IPS DF 6.9 (cell line): ENCODE data around the gene SEPTIN1.

Source experiments
- DNase-seq: peaks from one replicate; pipeline ENCODE4 v3.0.0-alpha.2; 2013; ENCODE audit warnings: low read depth, low spot score
- H3K27ac ChIP-seq: one replicate; pipeline ENCODE4 v1.5.1; 2013; ENCODE audit warnings: low read length, control low read depth
- H3K27me3 ChIP-seq: 2 replicates; pipeline ENCODE4 v1.6.1; 2013; ENCODE audit warnings: mild to moderate bottlenecking, low read length; ENCODE audit not compliant: control insufficient read depth, insufficient read depth
- H3K36me3 ChIP-seq: 2 replicates; pipeline ENCODE4 v1.6.1; 2013; ENCODE audit warnings: low read length; ENCODE audit not compliant: control insufficient read depth, insufficient read depth
- H3K4me1 ChIP-seq: 2 replicates; pipeline ENCODE4 v1.6.1; 2013; ENCODE audit warnings: low read length; ENCODE audit not compliant: control insufficient read depth, insufficient read depth
- H3K4me3 ChIP-seq: 2 replicates; pipeline ENCODE4 v1.5.1; 2013; ENCODE audit warnings: mild to moderate bottlenecking, low read length
- H3K9me3 ChIP-seq: 2 replicates; pipeline ENCODE4 v1.6.1; 2013; ENCODE audit warnings: low read length, inconsistent platforms; ENCODE audit not compliant: control insufficient read depth, insufficient read depth
- WGBS: extraction: QIAGEN DNeasy Blood & Tissue Kit; methylation state at CpG from one replicate; pipeline ENCODE4 v1.1.7; 2013; ENCODE audit warnings: mixed read lengths, missing lambda C conversion rate; ENCODE audit not compliant: insufficient read length, insufficient coverage; 5-methylcytosine and 5-hydroxymethylcytosine counted together

The SEPTIN1 gene

DNA sequence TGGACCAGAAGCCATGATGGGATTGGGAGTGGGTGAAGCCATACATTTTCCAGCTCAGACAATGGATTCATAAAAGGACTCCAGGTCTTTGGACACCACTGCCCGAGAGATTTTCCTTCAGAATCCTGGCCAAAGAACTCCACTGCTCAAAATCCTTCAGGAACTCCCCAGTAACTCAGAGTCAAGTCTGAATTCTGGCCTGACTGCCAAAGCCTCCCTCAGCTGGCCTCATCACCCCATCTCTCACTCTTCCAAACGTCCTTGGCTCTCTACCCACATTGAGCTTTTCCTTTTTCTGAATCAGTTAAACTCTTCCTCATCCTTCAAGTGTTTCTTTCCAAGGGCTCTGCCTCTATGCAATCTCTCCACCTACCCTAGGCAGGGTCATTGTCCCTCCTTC, 1.2 kb upstream of the SEPTIN1 start:
- no peaks in the 10 kb centered on the region for H3K36me3 ChIP-seq
- WGBS, result no CpG with 5 or more reads among the region's 2 CpGs
- H3K27me3 ChIP-seq, result no peaks in the 10 kb centered on the region
- no peak for DNase-seq
- H3K4me1 ChIP-seq, result no peaks in the 10 kb centered on the region
- H3K4me3 ChIP-seq, result no peak overlapping the region
- H3K27ac ChIP-seq, result no peak overlapping the region
- no peaks in the 10 kb centered on the region for H3K9me3 ChIP-seq

DNA sequence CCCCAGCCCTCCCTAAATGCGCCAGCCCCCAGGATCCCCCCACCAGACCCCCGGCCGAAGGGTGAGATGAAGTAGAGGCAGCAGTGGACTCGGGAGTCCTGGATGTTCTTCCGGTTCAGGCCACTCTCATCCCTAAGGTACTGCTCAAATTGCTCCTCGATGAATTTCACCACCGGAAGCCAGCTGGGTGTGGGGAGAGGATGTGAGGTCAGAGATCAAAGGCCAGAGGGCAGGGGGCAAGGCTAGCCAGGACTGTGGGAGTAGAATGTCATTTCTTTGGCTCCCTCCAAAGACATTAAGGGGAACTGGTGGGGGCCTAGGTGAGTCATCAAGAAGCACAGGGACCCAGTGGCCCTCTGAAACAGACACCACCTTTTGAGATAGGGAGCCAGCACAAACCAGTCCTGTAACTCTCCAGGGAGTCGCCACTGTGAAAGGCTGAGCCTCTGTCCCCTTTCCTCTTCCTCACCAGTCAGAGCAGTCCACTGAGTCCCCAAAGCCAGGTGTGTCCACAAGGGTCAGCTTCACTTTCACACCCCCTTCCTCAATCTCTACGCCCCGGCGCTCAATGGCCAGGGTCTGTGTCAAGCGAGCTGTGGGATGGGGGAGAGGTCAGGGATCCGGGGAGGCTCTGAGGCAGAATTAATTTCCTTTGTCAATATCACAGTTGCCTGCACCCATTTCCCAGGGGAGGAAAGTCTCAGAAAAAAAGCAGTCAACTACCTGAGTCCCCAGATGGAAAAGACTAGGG, 895 bp downstream of the SEPTIN1 start:
- DNase-seq, result no peak
- Histone ChIP-seq H3K27me3 (no peaks in the 10 kb centered on the region), H3K27ac (no peak overlapping the region), H3K4me1 (no peaks in the 10 kb centered on the region), H3K36me3 (no peaks in the 10 kb centered on the region), H3K4me3 (no peak overlapping the region), H3K9me3 (no peaks in the 10 kb centered on the region)
- WGBS, result no CpG with 5 or more reads among the region's 13 CpGs

DNA sequence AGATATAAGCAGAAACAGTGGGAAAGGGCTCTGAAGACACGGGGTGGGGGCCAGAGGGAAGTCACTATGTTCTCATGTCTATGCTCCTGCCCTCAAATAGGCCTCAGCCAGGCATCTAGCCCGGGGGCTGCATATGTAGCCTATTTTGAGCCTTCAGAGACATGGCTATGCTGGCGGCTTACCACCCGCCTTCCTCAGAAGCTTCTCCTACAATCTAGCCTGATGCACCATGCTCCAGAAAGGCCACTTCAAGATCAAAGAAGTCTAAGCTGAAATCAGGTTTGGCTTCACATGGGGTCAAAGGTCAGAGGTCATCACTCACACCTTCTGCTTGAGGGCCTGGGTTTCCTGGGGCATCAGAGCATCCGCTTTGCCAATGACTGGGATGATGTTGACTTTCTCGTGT, 1.6 kb downstream of the SEPTIN1 start:
- Histone ChIP-seq H3K36me3 (no peaks in the 10 kb centered on the region), H3K9me3 (no peaks in the 10 kb centered on the region), H3K27me3 (no peaks in the 10 kb centered on the region), H3K4me3 (no peak overlapping the region), H3K4me1 (no peaks in the 10 kb centered on the region), H3K27ac (no peak overlapping the region)
- no CpG with 5 or more reads among the region's 6 CpGs for WGBS
- DNase-seq, result no peak

DNA sequence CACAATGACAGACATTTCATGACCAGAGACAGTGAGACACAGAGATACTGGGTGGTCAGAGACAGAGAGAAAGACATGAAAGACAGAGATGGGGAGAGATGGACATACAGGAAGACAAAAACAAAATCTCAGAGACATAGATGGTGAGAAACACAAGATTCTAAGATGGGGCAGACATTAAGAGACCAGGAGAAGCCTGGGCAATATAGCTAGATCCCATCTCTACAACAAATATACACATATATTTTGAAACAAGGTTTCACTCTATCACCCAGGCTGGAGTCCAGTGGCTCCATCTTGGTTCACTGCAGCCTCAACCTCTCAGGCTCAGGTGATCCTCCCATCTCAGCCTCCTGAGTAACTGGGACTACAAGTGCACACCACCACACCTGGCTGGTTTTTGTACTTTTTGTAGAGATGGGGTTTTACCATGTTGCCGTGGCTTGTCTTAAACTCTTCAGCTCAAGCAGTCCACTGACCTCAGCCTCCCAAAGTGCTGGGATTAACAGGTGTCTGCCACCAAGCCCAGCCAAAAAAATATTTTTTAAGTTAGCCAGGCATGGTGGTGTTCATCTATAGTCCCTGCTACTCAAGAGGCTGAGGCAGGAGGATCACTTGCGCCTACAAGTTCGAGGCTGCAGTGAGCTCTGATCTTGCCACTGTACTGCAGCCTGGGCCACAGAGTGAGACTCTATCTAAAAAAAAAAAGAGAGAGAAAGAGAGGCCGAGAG, 2.1 kb downstream of the SEPTIN1 start:
- H3K27me3 ChIP-seq, result no peaks in the 10 kb centered on the region
- WGBS, result no CpG with 5 or more reads among the region's 4 CpGs
- H3K4me3 ChIP-seq, result no peak overlapping the region
- no peak for DNase-seq
- H3K27ac ChIP-seq, result no peak overlapping the region
- no peaks in the 10 kb centered on the region for H3K36me3 ChIP-seq
- H3K4me1 ChIP-seq, result no peaks in the 10 kb centered on the region
- H3K9me3 ChIP-seq, result no peaks in the 10 kb centered on the region

DNA sequence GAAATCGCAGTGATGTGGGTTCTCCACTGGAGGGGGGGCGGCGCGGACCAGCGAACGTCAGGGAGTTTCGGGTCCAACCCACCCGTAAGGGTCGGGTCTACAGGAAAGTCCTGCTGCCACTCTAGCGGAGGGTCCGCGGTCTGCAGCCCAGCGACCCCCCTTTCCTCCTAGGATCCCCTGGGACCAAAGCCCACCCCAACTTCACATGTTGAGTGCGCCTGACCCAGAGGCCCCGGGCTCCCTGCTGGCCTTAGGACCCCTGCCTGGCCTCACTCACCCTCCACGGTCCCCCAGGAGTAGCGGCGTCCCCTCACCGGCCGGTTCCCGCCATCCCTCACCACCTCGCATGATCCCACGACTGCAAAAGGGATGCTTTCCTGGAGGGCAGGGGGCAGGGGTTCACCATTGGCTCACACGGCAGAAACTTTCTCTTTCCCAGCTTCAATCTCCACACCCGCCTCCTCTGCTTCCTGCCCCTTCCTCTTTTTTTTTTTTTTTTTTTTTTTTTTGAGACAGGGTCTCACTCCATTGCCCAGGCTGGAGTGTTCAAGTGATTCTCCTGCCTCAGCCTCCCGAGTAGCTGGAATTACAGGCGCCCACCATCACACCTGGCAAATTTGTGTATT, 3.1 kb downstream of the SEPTIN1 start:
- H3K27ac ChIP-seq, result no peak overlapping the region
- DNase-seq, result no peak
- no peaks in the 10 kb centered on the region for H3K9me3 ChIP-seq
- H3K4me1 ChIP-seq, result no peaks in the 10 kb centered on the region
- WGBS, result no CpG with 5 or more reads among the region's 27 CpGs
- H3K27me3 ChIP-seq, result no peaks in the 10 kb centered on the region
- peak overlapping the region; percentile 52 for H3K4me3 ChIP-seq
- H3K36me3 ChIP-seq, result no peaks in the 10 kb centered on the region

DNA sequence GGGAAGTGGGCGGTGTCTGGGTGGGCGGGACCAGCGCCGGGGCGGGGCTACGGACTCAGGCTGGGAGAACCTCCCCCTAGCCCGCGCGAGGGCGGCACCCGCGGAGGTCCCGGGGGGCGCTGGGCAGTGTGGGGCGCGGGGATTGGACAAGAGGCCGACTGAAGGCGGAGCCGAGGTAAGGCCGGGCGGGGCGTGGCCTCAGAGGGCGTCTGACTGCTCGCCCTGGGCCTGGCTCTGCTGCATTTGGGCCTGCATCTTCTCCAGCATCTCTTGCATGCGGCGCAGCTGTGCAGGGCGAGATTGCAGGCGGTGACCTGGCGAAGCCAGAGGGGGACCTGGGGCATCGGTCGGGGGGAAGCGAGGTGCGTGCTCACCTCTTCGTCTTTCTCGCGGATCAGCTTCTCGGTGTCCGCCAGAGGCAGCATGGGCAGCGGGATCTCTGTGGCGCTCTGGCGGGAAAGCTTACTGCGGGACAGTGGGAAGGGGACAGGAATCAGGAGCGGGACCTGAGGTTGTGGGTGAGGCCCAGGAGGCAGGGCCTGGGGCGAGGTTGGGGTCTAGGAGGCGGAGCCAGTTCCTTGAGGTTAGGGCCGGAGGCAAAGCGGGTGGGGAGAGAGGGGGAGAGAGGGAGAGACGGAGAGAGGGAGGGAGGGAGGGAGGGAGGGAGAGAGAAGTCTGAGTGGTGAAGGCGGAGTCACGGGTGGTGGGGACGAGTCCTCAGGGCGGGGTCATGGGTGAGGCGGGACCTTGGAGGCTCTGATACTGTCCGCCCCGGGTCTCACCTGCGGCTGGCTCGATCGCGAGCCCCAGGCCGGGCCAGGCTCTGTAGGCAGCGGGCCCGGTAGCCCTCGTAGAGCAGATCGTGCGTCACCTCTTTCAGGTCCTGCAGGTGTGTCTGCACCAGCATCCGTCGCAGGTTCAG, 3.9 kb downstream of the SEPTIN1 start:
- H3K4me1 ChIP-seq, result no peaks in the 10 kb centered on the region
- WGBS, result no CpG with 5 or more reads among the region's 67 CpGs
- peak overlapping the region; percentile 52 for H3K4me3 ChIP-seq
- no peaks in the 10 kb centered on the region for H3K27me3 ChIP-seq
- no peaks in the 10 kb centered on the region for H3K36me3 ChIP-seq
- H3K27ac ChIP-seq, result no peak overlapping the region
- peak; percentile 93 for DNase-seq
- no peaks in the 10 kb centered on the region for H3K9me3 ChIP-seq

DNA sequence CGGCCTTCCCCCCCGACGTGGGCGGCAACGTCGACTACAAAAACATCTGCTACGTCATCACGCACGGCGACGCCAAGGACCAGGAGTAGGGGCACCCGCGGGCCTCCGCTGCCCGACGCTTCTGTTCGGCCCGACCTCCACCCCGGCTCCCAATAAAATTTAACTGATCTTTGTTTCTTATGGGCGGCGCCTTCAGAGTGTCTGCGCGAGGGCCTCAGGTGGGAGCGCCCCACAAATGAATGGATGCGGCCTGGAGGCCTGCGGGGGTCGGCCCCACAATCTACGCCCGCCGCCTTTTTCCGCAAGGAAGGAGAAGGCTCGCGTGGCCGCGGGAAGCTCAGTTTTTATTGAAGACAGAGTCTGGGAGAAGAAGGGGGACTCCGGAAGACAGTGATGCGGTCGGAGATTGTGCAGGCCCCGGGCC, 4.5 kb downstream of the SEPTIN1 start:
- Histone ChIP-seq H3K4me3 (peak overlapping the region; percentile 22; the same call in 1 of the 2 replicates), H3K4me1 (no peaks in the 10 kb centered on the region), H3K27me3 (no peaks in the 10 kb centered on the region), H3K27ac (no peak overlapping the region), H3K36me3 (no peaks in the 10 kb centered on the region), H3K9me3 (no peaks in the 10 kb centered on the region)
- DNase-seq, result no peak
- whole genome bisulfite sequencing, result no CpG with 5 or more reads among the region's 39 CpGs

DNA sequence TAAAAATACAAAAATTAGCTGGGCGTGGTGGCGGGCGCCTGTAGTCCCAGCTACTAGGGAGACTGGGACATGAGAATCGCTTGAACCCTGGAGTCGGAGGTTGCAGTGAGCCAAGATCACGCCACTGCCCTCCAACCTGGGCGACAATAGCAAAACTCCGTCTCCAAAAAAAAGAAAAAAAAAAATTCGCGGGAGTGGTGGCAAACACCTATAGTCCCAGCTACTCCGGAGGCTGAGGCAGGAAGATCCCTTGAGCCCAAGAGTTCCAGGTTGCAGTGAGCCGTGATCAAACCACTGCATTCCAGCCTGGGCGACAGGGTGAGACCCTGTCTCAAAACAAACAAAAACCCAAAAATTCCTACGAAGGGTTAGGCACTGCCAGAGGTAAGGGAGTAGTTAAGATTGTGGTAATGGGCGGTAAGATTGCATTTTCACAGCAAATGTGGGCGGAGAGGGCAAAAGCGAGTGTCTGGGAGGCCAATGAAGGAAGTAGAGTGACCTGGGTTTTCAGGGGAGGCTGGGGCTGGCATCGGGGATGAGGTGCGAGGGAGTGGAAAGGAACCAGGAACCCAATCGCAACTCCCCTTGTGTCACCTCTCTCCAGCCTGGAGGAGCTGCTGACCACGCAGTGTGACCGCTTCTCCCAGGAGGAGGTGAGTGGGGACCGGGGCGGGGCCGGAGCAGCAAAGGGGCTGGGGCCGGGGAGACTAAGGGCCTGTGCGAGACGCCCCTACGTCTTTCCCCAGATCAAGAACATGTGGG, 5.1 kb downstream of the SEPTIN1 start:
- Histone ChIP-seq H3K4me3 (peak overlapping the region; percentile 4; the same call in 1 of the 2 replicates), H3K9me3 (no peaks in the 10 kb centered on the region), H3K4me1 (no peaks in the 10 kb centered on the region), H3K36me3 (no peaks in the 10 kb centered on the region), H3K27ac (no peak overlapping the region), H3K27me3 (no peaks in the 10 kb centered on the region)
- no peak for DNase-seq
- no CpG with 5 or more reads among the region's 29 CpGs for WGBS

DNA sequence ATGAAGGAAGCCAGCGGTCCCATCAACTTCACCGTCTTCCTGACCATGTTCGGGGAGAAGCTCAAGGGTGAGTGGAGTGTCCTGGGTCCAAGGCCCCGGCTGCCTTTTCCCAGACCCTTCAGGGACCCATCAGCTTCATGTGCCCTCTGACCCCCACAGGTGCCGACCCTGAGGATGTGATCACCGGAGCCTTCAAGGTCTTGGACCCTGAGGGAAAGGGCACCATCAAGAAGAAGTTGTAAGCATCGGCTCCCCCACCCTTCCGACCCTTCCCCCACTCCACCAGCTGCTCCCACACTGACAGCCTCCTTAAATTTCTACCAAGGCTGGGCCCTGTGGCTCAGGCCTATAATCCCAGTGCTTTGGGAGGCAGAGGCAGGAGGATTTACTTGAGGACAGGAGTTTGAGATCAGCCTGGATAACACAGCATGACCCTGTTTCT, 5.9 kb downstream of the SEPTIN1 start:
- Histone ChIP-seq H3K27ac (no peak overlapping the region), H3K4me3 (no peak overlapping the region), H3K9me3 (no peaks in the 10 kb centered on the region), H3K36me3 (no peaks in the 10 kb centered on the region), H3K4me1 (no peaks in the 10 kb centered on the region), H3K27me3 (no peaks in the 10 kb centered on the region)
- no peak for DNase-seq
- no CpG with 5 or more reads among the region's 8 CpGs for WGBS
